CD4-positive, alpha-beta T cell treated with Interleukin-17A for 1 hour (primary cell): ENCODE results near the gene FRS3.
A peak's percentile ranks its signal among the peaks of the same experiment; 100 is the strongest.

Experiments
- DNase-seq: peaks from one replicate; pipeline ENCODE4 v3.0.0-alpha.2; 2020

Gene FRS3

DNA sequence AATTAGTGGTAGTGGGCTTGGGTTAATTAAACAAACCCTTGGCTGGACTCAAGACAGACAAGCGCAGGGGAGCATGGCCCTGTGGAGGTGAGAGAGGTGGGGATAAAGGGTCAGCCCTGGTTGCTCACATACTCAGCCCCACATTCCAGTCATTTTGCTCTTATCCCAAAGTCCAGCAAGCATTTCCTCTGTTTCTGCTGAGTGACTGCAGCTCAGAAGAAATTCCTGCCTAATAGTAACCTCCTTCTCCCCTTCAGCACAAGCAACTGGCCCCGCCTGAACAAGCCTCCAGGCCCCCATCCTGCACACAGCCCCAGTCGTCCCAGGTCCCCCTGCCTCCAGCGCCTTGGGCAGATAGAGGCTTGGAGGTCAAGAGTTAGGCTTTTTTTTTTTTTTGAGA, 40.7 kb downstream of the FRS3 start:
- DNase-seq: no peak

DNA sequence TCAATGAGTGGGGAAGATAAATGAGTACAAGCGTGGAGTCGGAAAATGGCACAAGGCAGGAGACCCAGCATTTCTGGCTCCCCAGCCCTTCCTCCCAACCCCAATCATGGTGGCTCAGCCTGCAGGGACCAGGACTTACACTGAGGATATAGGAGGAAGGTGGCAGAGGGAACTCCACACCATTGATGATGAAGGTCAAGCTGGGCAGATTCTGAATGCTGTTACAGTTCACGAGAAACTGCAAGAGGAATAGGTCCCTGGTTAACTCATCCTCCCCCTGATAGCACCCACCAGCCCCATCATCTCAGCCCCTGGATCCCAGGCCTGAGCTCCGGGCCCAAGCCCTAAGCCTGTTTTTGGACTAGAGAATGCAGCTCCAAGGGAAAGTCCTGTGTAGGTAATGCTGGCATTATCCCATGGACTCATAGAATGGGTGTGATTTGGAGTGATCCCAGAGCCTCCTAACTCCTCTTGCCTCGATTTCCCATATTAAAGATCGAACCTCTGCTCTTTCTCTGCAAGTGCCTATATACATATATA, 42.0 kb downstream of the FRS3 start:
- no peak for DNase-seq

- DNase-seq: no peak
Measured at GRCh38 chr6:41736800-41737555, 42.7 kb downstream of the FRS3 start.

- no peak for DNase-seq
Measured at GRCh38 chr6:41736186-41736733, 43.4 kb downstream of the FRS3 start.

DNA sequence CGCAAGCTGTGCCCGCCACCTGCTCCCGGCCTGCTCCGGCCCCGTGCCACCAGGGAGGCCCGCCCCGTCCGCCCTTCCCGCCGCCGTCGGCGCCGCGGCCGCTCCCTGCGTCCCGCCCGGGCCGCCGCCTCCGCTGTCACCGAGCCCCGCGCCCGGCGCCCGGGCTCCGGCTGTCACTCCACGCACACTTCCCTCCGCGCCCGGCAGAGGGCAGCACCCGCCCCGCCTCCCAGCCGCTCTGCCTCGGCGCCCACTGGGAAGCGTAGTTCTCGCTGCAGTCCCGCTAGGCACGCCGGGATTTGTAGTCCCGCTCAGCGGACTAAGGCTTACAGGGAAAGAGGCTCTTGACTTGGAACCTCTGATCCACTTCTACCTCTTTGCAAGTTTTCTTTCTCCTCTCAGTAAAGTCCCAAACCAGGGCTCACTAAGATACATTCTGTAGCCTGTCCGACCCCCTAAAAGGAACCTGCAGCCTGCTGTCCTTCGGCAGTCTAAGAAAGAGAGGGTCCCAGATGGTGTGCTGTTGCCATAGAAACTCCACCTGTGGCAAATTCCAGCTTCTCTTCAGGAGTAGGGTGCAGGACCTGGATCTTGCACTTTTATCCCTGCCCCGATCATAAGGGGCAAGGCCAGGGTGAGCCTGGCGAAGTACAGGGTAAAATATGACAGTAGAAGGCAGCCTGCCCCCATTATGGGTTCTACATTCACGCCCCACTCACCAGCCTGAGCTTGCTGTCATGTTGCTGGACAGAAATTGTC, 44.1 kb downstream of the FRS3 start, which contains the start of gene TFEB:
TFEB (minus strand) TSS at position 182 of the 759 bp plus-strand sequence. CDS start 44,395 bp downstream, outside the sequence.
- DNase-seq: peak; percentile 94

DNA sequence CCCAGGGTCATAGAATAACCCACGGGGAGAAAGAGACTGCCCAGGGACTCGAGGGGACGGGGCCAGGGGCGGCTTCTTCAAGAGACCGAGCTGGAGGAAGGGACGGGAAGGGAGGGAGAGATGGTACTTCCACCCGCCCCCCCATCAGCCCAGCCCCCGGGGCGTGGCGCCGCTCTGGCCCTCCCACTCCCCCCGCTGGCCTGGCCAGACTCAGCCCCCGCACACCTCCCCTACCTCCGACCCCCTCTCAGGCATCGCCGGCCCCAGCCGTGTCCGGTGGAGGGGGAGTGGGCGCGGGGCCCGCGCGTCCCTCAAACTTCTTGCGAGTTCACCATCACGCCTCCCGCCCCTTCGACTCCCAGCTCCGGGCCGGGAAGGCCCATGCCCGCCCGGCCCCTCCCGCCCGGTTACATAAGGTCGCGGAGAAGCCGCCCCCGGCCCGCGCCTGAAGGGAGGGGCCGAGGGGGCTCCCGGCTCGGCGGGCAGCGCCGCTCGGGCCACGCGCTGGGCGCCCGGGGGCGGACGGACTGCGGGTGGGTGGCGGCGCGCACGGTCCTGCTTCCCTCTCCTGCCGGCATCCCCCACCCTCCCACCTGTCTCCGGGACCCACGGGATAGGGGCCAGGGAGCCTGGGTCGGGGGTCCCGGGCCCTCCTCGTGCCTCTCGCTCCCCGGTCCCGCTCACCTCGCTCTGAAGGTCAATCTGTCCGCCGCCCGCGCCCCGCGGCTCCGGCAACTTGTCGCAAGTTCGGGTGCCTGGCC, 44.9 kb downstream of the FRS3 start:
- peak; percentile 74 for DNase-seq

- DNase-seq: peak; percentile 75
Measured at GRCh38 chr6:41733707-41734665, 45.7 kb downstream of the FRS3 start.

- no peak for DNase-seq
Measured at GRCh38 chr6:41733360-41733706, 46.4 kb downstream of the FRS3 start.

- DNase-seq: peak; percentile 83
Measured at GRCh38 chr6:41732591-41733359, 46.9 kb downstream of the FRS3 start.

- DNase-seq: no peak
Measured at GRCh38 chr6:41732149-41732548, 47.6 kb downstream of the FRS3 start.

DNA sequence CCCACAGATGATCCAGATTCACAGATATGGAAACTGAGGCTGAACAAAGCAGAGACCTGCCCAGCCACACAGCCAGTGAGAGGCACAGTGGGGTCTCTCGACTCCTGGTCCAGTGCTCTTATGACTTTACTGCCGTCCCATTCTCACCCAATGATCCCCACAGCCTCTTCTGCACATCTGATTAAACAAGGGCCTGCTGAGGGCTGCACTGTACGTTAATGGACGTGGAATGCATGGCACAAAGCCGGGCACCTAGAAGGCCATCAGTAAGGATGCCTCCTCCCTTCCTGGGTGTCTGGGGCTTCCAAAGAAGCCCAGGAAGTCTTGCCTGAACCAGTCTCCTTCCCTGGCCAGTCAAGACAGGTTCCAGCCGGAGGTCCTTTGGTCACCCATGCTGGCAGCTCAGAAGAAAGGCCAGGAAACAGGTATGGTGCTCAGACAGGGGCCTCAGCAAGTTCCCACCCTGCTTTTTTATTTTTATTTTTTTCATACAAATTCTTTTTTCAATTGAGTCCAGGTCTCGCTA, 48.1 kb downstream of the FRS3 start:
- no peak for DNase-seq

- DNase-seq: peak; percentile 16
Measured at GRCh38 chr6:41730531-41731436, 48.9 kb downstream of the FRS3 start.

GRCh38 chr6:41729624-41730023, 50.1 kb downstream of the FRS3 start:
- DNase-seq: no peak

DNA sequence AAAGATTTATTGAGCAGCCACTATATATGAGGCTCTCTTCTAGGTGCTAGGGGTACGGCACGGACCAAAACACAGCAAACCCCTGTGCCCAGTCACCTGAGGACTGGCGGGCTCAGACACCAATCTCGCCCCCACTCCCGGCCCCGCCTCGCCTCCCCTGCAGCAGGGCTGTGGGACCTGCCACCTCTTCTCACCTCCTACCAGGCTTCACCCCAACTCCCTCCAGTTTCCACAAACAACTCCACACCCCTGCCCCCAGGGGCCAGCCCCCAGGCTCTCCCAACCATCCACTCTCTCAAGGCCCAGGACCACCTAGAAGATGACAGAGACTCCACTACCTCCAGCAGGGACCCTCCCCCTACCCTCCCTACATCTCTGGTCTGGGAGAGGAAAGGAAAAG, 50.7 kb downstream of the FRS3 start:
- DNase-seq: no peak

- DNase-seq: no peak
Measured at GRCh38 chr6:41728073-41728936, 51.4 kb downstream of the FRS3 start.

- no peak for DNase-seq
Measured at GRCh38 chr6:41727705-41728072, 52.0 kb downstream of the FRS3 start.

DNA sequence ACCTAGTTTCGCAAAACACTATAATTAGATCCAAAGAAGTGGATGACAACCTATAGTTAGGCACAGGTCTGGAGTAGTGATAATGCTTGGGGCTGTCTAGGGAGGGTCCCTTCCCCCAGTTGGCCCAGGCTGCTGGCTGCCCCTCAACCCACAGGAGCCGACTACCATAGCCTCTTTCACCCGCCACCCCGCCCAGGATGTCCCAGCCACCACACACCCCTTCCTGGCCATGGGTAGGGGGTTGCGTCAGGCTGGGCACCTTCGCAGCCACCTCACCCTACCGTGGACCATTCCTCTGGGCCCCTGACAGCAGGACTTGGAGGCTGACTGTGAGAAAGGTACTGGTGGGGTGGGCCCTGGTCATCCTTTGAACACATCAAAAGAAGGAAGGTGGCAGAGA, 52.8 kb downstream of the FRS3 start:
- peak; percentile 11 for DNase-seq
